ENCODE measurements around the gene LIMS2.

The LIMS2 gene

GRCh38 chr2:127605691-127606263, 69.6 kb downstream of the LIMS2 start:
- TF ChIP-seq CTCF (conservative IDR thresholded peaks at IDR 0.05): no peak
- no peak overlapping the region for H3K27ac ChIP-seq

- H3K27ac ChIP-seq: no peak overlapping the region
- no peak for TF ChIP-seq CTCF (conservative IDR thresholded peaks at IDR 0.05)
These were observed 70.3 kb downstream of the LIMS2 start for GRCh38 chr2:127604986-127605385.

GRCh38 chr2:127599211-127599610, 76.1 kb downstream of the LIMS2 start:
- no peak overlapping the region for H3K27ac ChIP-seq
- no peak for TF ChIP-seq CTCF (conservative IDR thresholded peaks at IDR 0.05)

GRCh38 chr2:127598711-127599110, 76.6 kb downstream of the LIMS2 start:
- H3K27ac ChIP-seq: no peak overlapping the region
- no peak for TF ChIP-seq CTCF (conservative IDR thresholded peaks at IDR 0.05)

- no peak for TF ChIP-seq CTCF (conservative IDR thresholded peaks at IDR 0.05)
- no peak overlapping the region for H3K27ac ChIP-seq
These were observed 77.3 kb downstream of the LIMS2 start for GRCh38 chr2:127597984-127598380.

GRCh38 chr2:127597046-127597983, 78.0 kb downstream of the LIMS2 start:
- no peak overlapping the region for H3K27ac ChIP-seq
- no peak for TF ChIP-seq CTCF (conservative IDR thresholded peaks at IDR 0.05)

- TF ChIP-seq CTCF (conservative IDR thresholded peaks at IDR 0.05): no peak
These were observed 78.9 kb downstream of the LIMS2 start for GRCh38 chr2:127596311-127597045.

More at GRCh38 chr2:127596311-127597045, 78.9 kb downstream of the LIMS2 start:
- no peak overlapping the region for H3K27ac ChIP-seq
